GM19240 (cell line): ENCODE data around the gene MSH3.
"Not testable (repeated sequence)": the region's sequence is repeated elsewhere in the genome, so short reads cannot be mapped to it uniquely, and the experiment has no call there.

ENCODE experiments used
- DNase-seq: peaks from one replicate; pipeline ENCODE4 v3.0.0; 2011; ENCODE audit warnings: low spot score; ENCODE audit not compliant: insufficient read length

Gene MSH3

GRCh38 chr5:80895523-80895922, 241.1 kb downstream of the MSH3 start:
- DNase-seq = no peak

DNA sequence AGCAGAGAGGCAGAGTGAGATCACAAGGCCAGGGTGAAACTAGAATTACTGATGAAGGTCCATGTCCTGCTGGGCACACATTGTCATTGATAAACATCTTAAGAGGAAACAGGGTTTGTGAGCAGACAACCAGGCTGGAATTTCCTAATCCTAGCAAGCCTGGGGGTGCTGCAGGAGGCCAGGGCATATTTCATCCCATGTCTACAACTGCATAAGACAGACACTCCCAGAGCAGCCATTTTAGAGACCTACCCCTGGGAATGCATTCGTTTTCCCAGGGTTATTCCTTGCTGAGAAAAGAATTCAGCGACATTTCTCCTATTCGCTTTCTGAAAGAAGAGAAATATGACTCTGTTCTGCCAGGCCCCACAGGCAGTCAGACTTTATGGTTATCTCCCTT, 248.2 kb downstream of the MSH3 start:
- DNase-seq = not testable (repeated sequence)

- DNase-seq = no peak
These were observed 250.2 kb downstream of the MSH3 start for GRCh38 chr5:80904533-80905187.

DNA sequence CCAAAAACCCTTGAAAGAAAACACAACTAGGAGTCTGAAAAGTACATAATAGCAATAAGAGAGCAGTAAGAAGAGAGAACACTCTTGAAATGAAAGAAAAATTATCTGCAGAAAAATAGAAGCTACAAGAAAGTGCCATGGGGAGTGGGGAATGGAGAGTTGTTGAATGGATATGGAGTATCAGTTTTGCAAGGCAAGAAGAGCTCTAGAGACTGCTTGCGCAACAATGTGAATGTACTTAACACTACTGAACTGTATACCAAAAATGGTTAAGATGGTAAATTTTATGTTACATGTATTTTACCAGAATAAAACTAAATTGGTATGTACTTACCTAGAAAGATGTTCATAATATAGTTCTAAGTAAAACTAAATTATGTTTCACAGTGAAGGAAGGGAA, 251.0 kb downstream of the MSH3 start:
- DNase-seq = no peak

GRCh38 chr5:80912479-80912878, 258.0 kb downstream of the MSH3 start:
- no peak for DNase-seq

- DNase-seq = no peak
These were observed 261.3 kb downstream of the MSH3 start for GRCh38 chr5:80915716-80916115.

DNA sequence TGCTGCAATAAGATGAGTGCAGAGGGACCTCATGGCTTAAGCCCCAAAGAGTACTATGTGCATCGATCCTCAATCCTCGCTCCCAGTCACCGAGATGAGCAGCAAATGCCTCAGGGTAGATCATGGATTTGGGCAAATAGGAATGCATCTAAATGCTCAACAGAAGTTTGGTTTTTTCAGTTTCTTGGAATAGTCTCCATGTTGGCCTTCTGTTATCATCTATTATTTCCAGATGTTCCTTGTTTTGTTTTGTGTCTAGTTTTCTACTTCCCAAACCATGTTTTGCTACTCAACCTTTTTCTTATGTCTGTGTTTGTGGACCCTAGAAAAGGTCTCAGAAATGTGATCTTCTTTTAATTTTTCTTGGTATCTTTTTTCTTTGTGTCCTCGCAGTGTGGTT, 262.2 kb downstream of the MSH3 start:
- DNase-seq = no peak

GRCh38 chr5:80917631-80918030, 263.2 kb downstream of the MSH3 start:
- no peak for DNase-seq

- DNase-seq = no peak
These were observed 265.3 kb downstream of the MSH3 start for GRCh38 chr5:80919678-80920196.

DNA sequence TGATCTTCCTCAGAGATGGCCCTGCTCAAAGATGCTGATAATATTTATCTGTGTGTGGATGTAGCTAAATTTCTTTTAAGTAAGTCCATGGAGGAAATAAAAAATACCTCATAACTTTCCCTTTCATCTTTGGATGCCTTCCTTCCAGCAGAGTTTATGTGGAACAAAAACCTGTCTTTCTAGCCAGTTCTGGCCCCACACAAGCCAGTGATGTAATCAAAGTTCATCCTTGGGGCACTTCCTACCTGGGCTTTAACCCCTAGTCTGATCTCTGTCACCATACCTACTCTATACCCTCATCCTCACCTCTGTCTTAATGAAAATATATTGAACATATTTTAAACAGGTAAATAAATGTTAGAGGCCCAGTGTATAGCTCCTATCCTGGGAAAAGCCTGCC, 265.9 kb downstream of the MSH3 start:
- DNase-seq = no peak

GRCh38 chr5:80921026-80921425, 266.6 kb downstream of the MSH3 start:
- no peak for DNase-seq

- DNase-seq = no peak
These were observed 271.5 kb downstream of the MSH3 start for GRCh38 chr5:80925931-80926330.
